Brain microvascular endothelial cell (primary cell): Measurements from ENCODE around the gene BBX.

Experiments used
- DNase-seq: peaks from one replicate; pipeline ENCODE4 v3.0.0-alpha.2; 2020
- H3K27ac ChIP-seq: fragments of 250-450 bp; sonication (Bioruptor Pico); 2 replicates; pipeline ENCODE4 v1.5.1; 2020; ENCODE audit warnings: mild to moderate bottlenecking, moderate library complexity
- H3K27me3 ChIP-seq: fragments of 250-450 bp; sonication (Bioruptor Pico); replicated peaks from 2 replicates; pipeline ENCODE4 v1.5.1; 2020; ENCODE audit warnings: mild to moderate bottlenecking
- H3K36me3 ChIP-seq: fragments of 250-450 bp; sonication (Bioruptor Pico); replicated peaks from 2 replicates; pipeline ENCODE4 v1.5.1; 2020; ENCODE audit warnings: mild to moderate bottlenecking
- H3K4me3 ChIP-seq: 2 replicates; pipeline ENCODE4 v1.5.1; 2011; ENCODE audit warnings: low read depth, mild to moderate bottlenecking, control low read depth, low read length, moderate library complexity
- in situ Hi-C: cut with HindIII; loops from 2 replicates; pipeline ENCODE4 v1.10.0; 2017; ENCODE audit warnings: low sequenced_read_pairs, low pct_ligation_motif_present
- TF ChIP-seq, protein P1 (sequence below): IDR thresholded peaks from 2 replicates; pipeline ENCODE4 v1.5.1; 2011; ENCODE audit warnings: low read depth, mild to moderate bottlenecking, moderate library complexity, low read length, control low read depth, inconsistent platforms; ENCODE audit errors: missing control alignments

Gene BBX

DNA sequence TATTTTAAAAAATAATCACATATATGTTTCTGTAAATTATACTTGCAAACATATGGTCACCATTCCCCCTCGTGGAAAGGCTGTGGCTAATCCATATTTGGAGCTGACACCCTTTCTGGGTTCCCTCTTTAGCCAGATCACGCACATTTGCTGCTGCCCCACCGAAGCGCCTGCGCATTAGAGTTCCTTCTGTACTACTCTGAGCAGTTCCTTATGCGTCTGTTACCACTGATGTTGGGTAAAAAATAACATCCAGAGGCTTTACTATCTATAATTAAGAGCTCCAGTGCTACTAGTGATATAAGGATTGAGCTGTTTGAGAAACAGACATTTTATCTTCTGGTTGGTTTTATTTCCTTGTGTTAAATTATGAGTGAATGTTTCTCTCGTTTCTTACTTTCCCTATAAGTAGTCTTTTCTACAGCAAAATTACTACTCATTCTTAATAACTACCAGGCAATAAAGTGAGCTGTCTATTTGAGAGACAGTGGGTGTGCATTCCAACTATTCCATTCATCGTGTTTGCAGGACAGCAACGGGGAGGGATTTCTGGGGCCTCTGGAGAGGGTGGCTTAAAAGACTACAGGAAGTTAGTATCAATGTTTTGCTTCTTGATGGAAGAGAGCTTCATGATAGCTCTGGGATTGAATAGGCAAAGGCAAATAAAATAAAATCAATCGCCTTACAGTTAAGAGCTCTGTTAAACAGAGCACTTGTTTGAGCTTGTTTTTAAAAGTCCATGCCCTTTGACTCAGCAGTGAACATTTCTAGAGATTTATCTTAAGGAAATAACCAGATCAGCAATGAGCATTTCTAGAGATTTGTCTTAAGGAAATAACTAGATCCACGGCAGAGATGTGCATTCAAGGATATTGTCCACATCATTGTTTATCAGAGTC is 322.9 kb downstream of the BBX start:
- Histone ChIP-seq H3K27ac (no peak overlapping the region), H3K4me3 (no peak overlapping the region), H3K36me3 (no peaks in the 10 kb centered on the region), H3K27me3 (no peaks in the 10 kb centered on the region)
- in situ Hi-C loops, result no loop called here
- TF ChIP-seq, protein P1, sequence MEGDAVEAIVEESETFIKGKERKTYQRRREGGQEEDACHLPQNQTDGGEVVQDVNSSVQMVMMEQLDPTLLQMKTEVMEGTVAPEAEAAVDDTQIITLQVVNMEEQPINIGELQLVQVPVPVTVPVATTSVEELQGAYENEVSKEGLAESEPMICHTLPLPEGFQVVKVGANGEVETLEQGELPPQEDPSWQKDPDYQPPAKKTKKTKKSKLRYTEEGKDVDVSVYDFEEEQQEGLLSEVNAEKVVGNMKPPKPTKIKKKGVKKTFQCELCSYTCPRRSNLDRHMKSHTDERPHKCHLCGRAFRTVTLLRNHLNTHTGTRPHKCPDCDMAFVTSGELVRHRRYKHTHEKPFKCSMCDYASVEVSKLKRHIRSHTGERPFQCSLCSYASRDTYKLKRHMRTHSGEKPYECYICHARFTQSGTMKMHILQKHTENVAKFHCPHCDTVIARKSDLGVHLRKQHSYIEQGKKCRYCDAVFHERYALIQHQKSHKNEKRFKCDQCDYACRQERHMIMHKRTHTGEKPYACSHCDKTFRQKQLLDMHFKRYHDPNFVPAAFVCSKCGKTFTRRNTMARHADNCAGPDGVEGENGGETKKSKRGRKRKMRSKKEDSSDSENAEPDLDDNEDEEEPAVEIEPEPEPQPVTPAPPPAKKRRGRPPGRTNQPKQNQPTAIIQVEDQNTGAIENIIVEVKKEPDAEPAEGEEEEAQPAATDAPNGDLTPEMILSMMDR, result no peak
- DNase-seq, result peak; percentile 32

DNA sequence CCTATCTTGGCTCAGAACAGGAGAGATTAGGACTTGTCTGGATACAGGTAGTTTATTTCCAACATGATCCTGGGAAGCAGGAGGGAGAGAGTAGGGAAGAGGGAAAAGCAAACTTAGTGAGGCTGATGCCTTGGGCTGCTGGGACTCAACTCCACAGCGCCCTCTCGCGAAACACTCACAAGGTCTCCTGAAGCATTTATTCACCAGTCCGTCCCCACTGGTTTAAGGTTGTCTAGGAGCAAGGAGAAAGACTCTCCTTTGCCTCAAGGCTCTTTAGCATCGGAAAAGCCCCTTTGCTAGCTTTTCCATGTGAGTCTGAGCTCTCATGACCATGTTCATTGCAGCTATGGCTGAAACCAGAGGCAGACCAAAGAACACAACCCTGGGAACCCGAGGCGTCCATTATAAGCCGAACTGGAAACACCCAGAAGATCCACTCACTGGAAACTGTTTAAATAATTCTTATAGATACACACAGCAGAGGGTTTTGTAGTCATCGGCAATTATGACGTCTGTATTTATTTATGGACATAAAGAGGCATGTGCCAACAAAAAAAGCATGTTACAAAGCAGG is 323.6 kb downstream of the BBX start:
- Histone ChIP-seq H3K36me3 (no peaks in the 10 kb centered on the region), H3K4me3 (no peak overlapping the region), H3K27me3 (no peaks in the 10 kb centered on the region), H3K27ac (no peak overlapping the region)
- in situ Hi-C loops, result no loop called here
- DNase-seq, result peak; percentile 58
- TF ChIP-seq, protein P1, result peak; percentile 87

DNA sequence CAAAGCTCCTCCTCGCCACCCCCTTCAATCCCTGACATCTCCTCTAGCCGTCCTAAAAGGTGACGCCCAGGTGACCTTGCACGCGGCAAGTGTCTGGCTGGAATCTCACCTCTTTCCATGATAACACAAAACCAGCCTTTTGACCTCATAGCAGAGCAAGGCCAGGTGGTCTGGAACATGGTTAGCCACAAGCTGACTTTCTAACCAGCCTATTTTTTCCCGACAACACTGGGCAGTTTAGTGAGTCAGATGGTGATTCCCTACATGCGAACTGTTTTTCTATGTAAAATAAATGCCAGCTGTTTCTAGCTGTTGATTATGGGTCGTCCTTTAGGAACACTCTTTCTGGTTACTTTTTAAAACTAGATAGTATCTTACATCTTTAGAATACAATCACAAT is 325.0 kb downstream of the BBX start:
- H3K27ac ChIP-seq, result no peak overlapping the region
- H3K36me3 ChIP-seq, result no peaks in the 10 kb centered on the region
- no peak overlapping the region for H3K4me3 ChIP-seq
- DNase-seq, result no peak
- in situ Hi-C loops, result no loop called here
- TF ChIP-seq, protein P1, result no peak
- H3K27me3 ChIP-seq, result no peaks in the 10 kb centered on the region

DNA sequence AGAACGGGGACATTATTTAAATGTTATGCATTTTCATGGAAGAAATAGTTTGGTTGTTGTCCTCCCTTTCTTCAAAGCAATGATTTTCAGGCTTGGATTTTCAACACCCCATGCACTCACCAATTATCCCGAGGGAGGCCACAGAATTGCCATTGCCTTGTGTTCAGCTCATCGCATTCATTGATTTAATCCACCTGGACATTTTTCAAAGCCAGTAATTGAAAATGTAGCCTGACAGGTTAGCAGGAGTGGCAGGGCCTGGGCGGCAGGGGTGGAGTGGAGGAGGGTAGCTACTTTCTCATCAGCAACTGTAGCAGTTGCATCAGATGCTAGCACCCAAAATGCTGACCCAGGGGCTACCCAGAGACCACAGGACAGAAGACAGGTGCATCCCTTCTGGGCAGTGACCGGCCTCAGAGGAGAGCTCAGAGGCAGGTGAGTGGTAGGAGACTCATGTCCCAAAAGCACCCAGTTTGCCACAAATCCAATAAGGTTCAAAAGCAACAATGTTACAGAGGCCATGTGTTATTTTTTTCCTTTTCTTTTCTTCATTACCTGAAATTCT is 325.7 kb downstream of the BBX start:
- Histone ChIP-seq H3K27ac (no peak overlapping the region), H3K4me3 (no peak overlapping the region), H3K27me3 (no peaks in the 10 kb centered on the region), H3K36me3 (no peaks in the 10 kb centered on the region)
- in situ Hi-C loops, result no loop called here
- DNase-seq, result no peak
- TF ChIP-seq, protein P1, result no peak

DNA sequence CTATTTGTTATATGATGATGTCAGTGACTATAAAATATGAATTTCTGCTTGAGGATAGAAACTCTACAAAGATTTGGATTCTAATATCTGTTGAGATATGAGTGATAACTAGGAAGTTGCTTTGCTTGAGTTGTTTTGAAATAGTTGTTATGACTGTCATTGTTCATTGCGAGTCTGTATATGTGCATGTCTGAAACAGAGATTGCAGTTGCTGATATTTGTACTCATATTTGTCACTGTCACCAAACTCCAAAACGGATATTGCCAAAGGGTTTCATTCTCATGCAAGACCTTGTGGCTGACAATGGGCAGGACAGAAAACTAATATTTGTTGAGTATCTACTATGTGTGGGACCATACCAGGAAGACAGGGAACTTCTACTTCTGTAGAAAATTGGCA is 327.9 kb downstream of the BBX start:
- no peak overlapping the region for H3K27ac ChIP-seq
- no peaks in the 10 kb centered on the region for H3K27me3 ChIP-seq
- DNase-seq, result no peak
- H3K4me3 ChIP-seq, result no peak overlapping the region
- TF ChIP-seq, protein P1, result no peak
- H3K36me3 ChIP-seq, result no peaks in the 10 kb centered on the region
- in situ Hi-C loops, result no loop called here
